Measurements from ENCODE around the gene MARK3.

Gene MARK3

DNA sequence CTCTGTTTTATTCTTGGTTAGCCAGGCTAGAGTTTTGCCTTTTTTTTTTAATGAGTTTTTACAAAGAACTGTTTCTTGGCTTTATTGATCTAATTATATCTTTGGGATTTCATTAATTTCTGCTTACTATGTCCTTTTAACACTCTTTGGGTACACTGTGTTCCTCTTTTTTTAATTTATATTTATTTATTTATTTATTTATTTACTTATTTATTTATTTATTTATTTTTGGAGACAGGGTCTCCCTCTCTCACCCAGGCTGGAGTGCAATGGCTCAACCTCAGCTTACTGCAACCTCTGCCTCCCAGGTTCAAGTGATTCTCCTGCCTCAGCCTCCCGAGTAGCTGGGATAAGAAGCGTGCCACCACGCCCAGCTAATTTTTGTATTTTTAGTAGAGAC, 15.1 kb upstream of the MARK3 start:
- no peak for DNase-seq

GRCh38 chr14:103372017-103372416, 13.2 kb upstream of the MARK3 start:
- DNase-seq = no peak

GRCh38 chr14:103372552-103373304, 12.5 kb upstream of the MARK3 start:
- DNase-seq = no peak

GRCh38 chr14:103374121-103374520, 11.1 kb upstream of the MARK3 start:
- no peak for DNase-seq

DNA sequence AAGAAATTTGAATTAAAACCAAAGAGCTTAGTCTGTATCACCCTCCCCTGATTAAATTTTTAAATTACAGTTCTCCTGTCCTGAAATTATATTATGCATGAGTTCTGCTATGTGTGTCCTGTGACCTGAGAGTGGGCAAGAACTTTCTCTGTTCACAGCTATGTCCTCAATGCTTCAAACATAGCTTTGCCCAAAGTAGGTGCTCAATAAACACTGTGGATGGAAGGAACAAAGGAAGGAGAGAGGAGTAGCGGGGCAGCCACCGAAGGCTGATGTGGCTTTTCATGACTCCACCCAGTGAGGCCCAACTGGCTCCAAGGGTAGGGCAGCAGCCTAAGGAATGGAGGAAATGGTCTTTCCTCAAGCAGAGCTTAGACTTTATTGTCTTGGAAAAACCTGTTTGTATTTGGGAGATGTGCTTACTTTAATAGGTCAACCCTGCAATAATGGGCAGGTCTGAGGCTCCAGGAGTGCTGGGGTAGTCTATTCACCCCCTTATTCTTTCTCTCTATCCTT, 7.6 kb upstream of the MARK3 start:
- DNase-seq = no peak

DNA sequence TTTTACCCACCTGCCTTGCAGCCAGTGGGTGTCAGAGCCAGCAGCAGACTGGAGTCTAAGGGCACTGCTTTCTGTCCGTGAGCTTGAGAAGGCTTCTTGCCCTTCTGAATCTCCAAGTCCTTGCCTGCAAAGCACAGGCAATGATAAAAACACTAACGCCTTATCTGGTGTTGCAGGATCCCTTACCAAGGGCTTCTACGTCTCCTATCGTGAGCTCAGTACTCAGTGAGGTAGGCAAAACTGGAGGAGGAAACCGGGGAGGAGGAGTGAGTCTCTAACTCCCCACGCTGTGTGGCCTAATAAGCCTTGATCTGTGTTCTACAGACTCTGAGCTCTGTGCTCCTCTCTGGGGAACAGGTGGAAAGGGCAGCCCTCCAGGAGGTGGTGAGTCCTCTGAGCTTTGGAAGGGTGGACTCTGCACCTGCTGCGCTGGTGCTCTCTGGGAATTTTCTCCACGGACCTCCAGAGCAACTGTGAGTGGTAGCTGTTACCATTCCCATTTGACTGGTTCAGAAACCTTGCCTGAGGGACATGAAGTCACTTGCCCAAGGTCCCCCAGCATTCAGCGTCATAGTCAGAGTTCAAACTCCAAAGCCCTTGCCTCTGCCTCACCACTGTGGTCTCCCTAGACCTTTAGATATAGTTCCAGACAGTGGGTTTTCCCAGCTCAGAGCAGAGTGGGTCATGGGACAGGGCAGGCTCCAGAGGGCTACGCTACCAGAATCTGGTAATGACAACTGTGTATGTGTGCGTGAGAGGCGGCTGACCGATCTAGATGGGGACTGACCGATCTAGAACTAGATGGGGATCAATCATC, 7.0 kb upstream of the MARK3 start:
- DNase-seq = no peak

GRCh38 chr14:103380719-103381377, 4.4 kb upstream of the MARK3 start:
- DNase-seq = no peak

GRCh38 chr14:103382376-103382775, 2.8 kb upstream of the MARK3 start:
- no peak for DNase-seq

DNA sequence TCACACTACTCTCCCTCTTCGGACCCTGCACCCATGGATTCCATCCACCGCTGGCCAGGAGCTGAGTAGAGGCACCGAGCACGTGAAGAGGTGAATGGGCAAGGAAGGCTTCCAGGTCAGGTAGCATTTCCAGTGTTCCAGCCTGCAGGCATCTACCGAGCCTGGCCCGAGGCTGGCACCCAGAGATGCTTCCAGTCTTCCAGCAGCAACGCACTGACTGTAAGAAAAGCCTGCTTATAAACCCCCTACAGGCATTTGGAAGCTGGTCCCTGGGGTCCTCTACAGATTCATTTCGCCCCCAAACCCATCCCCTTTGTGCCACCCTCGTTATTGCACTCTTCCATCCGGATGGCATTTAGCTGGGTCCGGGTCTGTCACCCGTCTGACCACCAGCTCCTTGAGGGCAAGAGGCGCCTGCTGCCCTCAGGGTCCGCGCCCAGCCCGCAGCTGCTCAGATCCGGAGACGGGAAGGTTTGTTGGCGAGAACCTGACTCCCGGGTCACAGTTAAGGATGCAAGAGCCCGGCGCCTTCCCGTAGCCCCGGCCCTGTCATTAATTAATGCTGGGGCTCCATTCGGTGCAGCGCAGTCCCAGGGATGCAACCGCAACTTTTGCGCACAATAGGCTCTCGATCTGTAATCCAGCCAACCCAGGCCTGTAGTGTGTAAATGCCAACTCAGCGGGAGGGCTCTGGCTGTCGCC, 614 bp upstream of the MARK3 start:
- DNase-seq = peak; percentile 23

DNA sequence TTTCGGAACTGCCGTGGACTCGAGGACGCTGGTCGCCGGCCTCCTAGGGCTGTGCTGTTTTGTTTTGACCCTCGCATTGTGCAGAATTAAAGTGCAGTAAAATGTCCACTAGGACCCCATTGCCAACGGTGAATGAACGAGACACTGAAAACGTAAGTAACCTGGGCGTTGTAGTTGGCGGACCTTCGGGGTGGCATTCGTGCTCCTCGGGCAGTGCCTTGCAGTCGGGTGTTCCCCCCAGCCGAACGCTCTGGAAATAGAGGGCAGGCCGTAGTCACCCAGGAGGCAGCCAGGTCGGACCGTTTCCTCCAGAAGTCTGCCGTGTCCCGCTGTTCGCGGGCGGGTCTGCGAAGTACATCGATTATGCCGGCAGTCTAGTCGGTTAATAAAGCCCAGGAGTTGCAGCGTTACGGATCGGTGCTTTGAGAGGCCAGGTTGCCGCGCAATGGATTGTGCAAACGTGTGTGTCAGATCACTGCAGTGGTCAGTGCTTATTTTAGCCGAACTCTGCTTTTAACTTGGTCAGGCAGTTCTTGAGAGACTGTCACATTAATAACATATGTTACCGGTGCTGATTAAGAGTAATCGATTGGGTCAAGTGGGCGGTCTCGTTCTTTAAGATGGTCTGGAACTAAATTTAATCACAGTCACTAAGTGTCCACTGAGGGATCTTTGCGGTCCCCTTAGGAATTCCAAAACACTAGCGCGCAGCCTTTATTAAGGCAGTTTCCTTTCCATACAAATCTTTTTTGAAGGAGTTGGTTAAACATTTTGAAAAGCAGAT, 906 bp downstream of the MARK3 start:
- DNase-seq = peak; percentile 57

GRCh38 chr14:103386713-103387329, 1.6 kb downstream of the MARK3 start:
- DNase-seq = no peak

DNA sequence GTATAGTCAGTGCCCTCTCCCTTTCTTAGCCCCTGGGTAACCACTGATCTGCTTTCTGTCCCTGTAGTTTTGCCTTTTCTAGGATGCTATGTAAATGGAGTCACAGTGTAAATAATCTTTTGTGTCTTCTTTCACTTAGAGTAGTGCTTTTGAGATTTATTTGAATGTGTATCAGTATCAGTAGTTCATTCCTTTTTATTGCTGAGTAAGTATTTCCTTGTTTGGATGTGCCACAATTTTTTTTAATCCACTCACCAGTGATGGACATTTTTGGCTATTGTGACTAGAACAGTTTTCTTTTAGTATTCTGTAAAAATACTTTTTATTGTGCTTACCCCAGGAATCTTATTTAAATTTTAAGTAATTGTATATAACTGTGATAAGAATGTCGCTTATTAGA, 3.4 kb downstream of the MARK3 start:
- DNase-seq = no peak

DNA sequence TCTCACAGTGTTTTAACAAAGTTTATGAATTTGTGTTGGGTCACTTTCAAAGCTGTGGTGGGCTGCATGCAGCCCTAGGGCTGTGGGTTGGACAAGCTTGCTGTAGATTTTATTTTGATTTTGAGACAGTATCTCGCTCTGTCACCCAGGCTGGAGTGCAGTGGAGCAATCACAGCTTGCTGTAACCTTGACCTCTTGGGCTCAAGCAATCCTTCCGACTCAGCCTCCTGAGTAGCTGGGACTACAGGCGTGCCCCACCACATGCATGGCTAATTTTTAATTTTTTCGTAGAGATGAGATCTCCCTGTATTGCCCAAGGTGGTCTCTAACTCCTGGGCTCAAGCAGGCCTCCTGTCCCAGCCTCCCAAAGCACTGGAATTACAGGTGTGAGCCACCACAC, 5.4 kb downstream of the MARK3 start:
- DNase-seq = no peak

DNA sequence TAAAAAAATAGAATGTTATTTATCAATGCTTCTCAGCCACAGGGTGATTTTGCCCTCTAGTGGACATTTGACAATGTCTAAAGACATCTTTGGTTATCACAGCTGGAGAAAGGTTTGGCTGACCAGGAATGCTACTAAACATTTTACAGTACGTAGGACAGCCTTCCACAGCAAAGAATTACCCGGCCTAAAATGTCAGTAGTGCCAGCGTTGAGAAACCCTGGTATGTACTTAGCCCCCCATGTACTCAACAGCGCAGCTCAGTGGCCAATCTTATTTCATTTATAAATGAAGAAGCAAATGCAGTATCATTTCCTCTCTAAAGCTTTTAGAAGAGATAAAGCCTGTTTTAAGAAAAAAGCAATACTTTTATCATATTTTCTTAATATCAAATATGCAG, 5.8 kb downstream of the MARK3 start:
- DNase-seq = peak; percentile 39

- DNase-seq = no peak
These were observed 6.9 kb downstream of the MARK3 start for GRCh38 chr14:103392106-103392505.

- DNase-seq = no peak
These were observed 7.4 kb downstream of the MARK3 start for GRCh38 chr14:103392572-103392971.

DNA sequence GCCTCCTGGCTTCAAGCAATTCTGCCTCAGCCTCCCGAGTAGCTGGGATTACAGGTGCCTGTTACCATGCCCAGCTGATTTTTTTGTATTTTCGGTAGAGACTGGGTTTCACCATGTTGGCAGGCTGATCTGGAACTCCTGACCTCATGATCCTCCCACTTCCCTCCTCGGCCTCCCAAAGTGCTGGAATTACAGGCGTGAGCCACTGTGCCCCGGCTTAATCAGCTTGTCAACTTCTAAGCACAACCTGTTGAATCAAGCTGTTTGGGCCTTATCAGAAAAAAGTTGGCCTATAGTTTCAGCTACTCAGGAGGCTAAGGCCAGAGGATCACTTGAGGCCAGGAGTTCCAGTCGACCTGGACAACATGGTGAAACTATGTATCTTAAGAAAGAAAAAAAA, 7.9 kb downstream of the MARK3 start:
- no peak for DNase-seq

DNA sequence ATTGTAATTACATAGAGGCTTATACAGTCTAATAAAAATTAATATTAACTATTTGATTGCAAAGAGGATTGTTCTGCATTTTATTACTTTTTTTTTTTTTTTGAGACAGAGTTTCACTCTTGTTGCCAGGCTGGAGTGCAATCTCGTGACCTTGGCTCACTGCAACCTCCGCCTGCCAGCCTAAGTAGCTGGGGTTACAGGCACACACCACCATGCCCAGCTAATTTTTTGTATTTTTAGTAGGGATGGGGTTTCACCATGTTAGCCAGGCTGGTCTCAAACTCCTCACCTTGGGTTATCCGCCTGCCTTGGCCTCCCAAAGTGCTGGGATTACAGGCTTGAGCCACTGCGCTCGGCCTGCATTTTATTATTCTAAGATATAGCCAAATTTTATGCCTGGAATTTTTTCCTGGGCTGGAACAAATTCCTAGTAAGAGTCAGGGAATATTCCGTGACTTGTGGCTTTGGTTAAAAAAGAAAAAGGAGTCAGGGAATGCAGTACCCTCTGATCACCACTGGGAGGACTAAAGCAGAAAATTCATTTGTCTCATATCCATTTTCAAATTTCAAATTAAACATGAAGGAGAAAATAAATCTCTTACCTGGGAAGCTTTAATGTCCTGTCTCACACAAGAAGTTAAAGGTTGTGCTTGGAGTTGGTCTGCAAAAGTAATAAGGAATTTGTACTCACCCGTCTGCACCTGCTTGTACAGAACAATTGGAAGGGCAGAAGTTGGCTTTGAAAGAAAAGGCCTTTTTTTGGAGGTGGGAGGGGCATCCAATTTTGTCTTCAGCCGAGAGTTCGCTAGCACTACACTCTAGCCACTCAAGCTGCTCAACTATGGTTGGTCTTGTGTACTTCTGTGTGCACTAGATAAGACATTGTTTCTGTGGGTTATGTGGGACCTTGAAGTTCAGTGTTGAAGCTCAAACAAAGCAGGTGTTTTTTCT, 8.7 kb downstream of the MARK3 start:
- DNase-seq = no peak

- DNase-seq = no peak
These were observed 10.0 kb downstream of the MARK3 start for GRCh38 chr14:103395244-103395643.

GRCh38 chr14:103396463-103396862, 11.2 kb downstream of the MARK3 start:
- DNase-seq = no peak
